Islet precursor cell (in vitro differentiated cells): ENCODE data around the gene KLF15.

Source experiments
- DNase-seq: peaks from one replicate; pipeline ENCODE4 v3.0.0-alpha.2; 2018

The KLF15 gene

GRCh38 chr3:126304291-126304690 is 52.9 kb downstream of the KLF15 start:
- no peak for DNase-seq

GRCh38 chr3:126303272-126303671 is 53.9 kb downstream of the KLF15 start:
- no peak for DNase-seq

- peak; percentile 45 for DNase-seq
These were observed 56.3 kb downstream of the KLF15 start for GRCh38 chr3:126300761-126301481.

- DNase-seq, result no peak
These were observed 57.0 kb downstream of the KLF15 start for GRCh38 chr3:126300001-126300760.

- peak; percentile 42 for DNase-seq
These were observed 61.7 kb downstream of the KLF15 start for GRCh38 chr3:126295407-126295939.

- DNase-seq, result no peak
These were observed 62.9 kb downstream of the KLF15 start for GRCh38 chr3:126294211-126294808.

- peak; percentile 40 for DNase-seq
These were observed 63.7 kb downstream of the KLF15 start for GRCh38 chr3:126293370-126294082.
